NAMALWA (cell line): ENCODE measurements around the gene FARP1.

Experiments used
- DNase-seq: peaks from one replicate; pipeline ENCODE4 v3.0.0-alpha.2; 2015; ENCODE audit warnings: low spot score

The FARP1 gene

GRCh38 chr13:98428256-98428966, 285.5 kb downstream of the FARP1 start:
- DNase-seq: no peak

- no peak for DNase-seq
Measured at GRCh38 chr13:98429081-98429480, 286.2 kb downstream of the FARP1 start.

GRCh38 chr13:98429531-98429930, 286.6 kb downstream of the FARP1 start:
- no peak for DNase-seq

GRCh38 chr13:98429977-98430736, 287.3 kb downstream of the FARP1 start:
- DNase-seq: no peak

GRCh38 chr13:98432638-98433037, 289.7 kb downstream of the FARP1 start:
- no peak for DNase-seq

- no peak for DNase-seq
Measured at GRCh38 chr13:98433654-98434053, 290.8 kb downstream of the FARP1 start.

GRCh38 chr13:98434060-98434459, 291.2 kb downstream of the FARP1 start:
- no peak for DNase-seq

- no peak for DNase-seq
Measured at GRCh38 chr13:98435376-98435775, 292.5 kb downstream of the FARP1 start.

GRCh38 chr13:98436233-98436910, 293.5 kb downstream of the FARP1 start:
- DNase-seq: no peak

- DNase-seq: no peak
Measured at GRCh38 chr13:98438246-98439125, 295.6 kb downstream of the FARP1 start.

GRCh38 chr13:98439126-98439828, 296.4 kb downstream of the FARP1 start:
- no peak for DNase-seq

GRCh38 chr13:98439896-98440295, 297.0 kb downstream of the FARP1 start:
- no peak for DNase-seq

- no peak for DNase-seq
Measured at GRCh38 chr13:98440390-98441055, 297.6 kb downstream of the FARP1 start.

- no peak for DNase-seq
Measured at GRCh38 chr13:98441056-98441676, 298.3 kb downstream of the FARP1 start.

GRCh38 chr13:98442391-98443230, 299.7 kb downstream of the FARP1 start:
- no peak for DNase-seq

GRCh38 chr13:98443329-98443728, 300.4 kb downstream of the FARP1 start:
- DNase-seq: no peak

GRCh38 chr13:98443800-98444325, 301.0 kb downstream of the FARP1 start:
- no peak for DNase-seq

GRCh38 chr13:98444381-98444780, 301.5 kb downstream of the FARP1 start:
- no peak for DNase-seq
